Measurements from ENCODE around the gene CANX. TPM values are rescaled to one million over a fixed set of nuclear protein-coding genes. Genes with fewer than 3 reads are reported as not detected.
"Not testable (repeated sequence)": the region's sequence is repeated elsewhere in the genome, so short reads cannot be mapped to it uniquely, and the experiment has no call there.

The CANX gene
- total RNA-seq = 649 TPM
- long read RNA-seq, full-length matches to known transcripts = 186 of 377 reads
- long read RNA-seq, partial matches to known transcripts = 128 of 377 reads
- long read RNA-seq, other reads (novel, unspliced or antisense) = 63 of 377 reads

GRCh38 chr5:179698935-179699615 is at the start of gene CANX:
TSS of gene CANX (plus strand) at chr5:179698967. CDS start at chr5:179705682, 6,715 bp downstream.
- DNase-seq (ENCODE audit: low spot score) = no peak

- not testable (repeated sequence) for DNase-seq (ENCODE audit: low spot score)
Measured at GRCh38 chr5:179649166-179649703, 49.5 kb upstream of the CANX start.

DNA sequence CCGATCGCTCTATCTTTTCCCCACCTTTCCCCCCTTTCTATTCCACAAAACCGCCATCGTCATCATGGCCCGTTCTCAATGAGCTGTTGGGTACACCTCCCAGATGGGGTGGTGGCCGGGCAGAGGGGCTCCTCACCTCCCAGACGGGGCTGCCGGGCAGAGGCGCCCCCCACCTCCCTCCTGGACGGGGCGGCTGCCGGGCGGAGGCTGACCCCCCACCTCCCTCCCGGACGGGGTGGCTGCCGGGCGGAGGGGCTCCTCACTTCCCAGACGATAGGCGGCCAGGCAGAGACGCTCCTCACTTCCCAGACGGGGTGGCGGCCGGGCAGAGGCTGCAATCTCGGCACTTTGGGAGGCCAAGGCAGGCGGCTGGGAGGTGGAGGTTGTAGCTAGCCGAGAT is 48.5 kb upstream of the CANX start:
- DNase-seq (ENCODE audit: low spot score) = not testable (repeated sequence)

GRCh38 chr5:179653135-179653534 is 45.6 kb upstream of the CANX start:
- not testable (repeated sequence) for DNase-seq (ENCODE audit: low spot score)

- DNase-seq (ENCODE audit: low spot score) = not testable (repeated sequence)
Measured at GRCh38 chr5:179657302-179658178, 41.2 kb upstream of the CANX start.

DNA sequence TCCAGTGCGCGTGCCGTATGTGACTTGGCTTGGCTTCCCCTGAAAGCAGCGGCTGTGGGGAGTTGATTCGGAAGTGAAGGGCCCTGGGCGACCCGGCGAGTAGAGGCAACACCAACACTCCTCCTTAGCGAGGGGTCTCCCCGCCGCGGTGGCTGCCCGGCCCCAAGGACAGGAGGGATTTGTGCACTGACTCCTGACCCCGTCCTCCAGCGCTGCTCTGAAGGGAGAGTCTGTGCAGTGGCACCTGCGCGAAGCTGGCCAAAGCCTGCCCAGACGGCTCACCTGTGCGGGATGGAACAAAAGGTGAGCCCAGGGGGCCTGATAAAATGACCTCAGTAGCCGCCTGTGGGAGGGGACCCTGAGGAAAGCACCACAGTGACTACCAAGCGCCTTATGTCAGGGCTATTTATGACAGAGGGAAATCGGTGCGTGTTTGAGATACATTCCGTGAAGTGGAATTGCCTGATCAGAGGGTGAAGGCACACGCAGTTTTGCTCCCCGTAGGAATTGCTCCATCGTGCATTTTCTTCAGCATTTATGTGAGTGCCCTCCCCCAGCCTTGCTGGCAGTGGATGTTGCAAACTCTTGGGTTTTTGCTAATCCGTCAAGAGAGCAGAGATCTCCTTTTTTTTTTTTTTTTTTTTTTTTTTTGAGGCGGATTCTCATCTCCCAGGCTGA is 40.4 kb upstream of the CANX start:
- not testable (repeated sequence) for DNase-seq (ENCODE audit: low spot score)

DNA sequence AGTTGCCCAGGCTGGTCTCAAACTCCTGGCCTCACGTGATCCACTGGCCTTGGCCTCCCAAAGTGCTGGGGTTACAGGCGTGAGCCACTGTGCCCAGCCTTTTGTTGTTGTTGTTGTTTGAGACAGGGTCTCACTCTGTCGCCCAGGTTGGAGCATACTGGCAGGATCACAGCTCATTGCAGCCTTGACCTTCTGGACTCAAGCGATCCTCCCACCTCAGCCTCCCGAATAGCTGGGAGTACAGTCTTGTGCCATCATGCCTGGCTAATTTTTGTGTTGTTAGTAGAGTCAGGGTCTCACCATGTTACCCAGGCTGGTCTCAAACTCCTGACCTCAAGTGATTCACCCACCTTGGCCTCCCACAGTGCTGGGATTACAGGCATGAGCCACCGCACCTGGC is 37.1 kb upstream of the CANX start:
- DNase-seq (ENCODE audit: low spot score) = not testable (repeated sequence)

GRCh38 chr5:179668391-179668790 is 30.4 kb upstream of the CANX start:
- DNase-seq (ENCODE audit: low spot score) = no peak

GRCh38 chr5:179678223-179679013 is 20.3 kb upstream of the CANX start:
- DNase-seq (ENCODE audit: low spot score) = peak; percentile 98

DNA sequence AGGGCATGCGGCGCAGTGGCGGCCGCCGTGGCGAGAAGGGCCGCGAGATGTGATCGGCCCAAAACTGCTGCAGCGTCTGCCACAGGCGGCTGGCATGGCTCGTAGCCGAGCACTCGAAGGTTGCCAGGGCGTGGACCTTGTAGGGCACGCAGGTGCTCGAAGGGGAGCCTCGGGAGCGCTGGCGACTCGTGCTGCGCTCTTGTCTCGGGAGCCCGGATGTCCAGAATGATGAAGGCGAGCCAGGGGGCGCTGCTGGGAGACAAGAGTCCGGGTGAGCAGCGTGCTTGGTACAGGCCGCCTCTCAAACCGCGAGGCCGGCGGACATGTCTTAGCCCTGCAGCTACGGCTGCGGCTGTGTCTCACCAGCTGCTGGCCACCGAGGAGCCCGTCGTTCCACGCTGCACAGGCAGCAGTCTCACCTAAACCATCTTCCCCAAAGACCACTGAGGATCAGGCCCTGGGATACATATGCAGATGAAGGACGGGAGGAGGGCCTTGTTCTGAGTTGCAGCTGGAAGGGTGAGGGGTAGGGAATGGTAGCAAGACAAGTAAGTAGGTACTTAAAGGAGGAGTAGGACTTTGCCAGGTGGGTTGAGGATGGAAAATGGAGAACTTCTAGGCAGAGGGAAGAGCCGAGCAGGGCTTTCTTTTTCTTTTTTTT is 19.6 kb upstream of the CANX start:
- DNase-seq (ENCODE audit: low spot score) = peak; percentile 91

- no peak for DNase-seq (ENCODE audit: low spot score)
Measured at GRCh38 chr5:179680014-179680779, 18.6 kb upstream of the CANX start.

- DNase-seq (ENCODE audit: low spot score) = no peak
Measured at GRCh38 chr5:179680780-179681401, 17.9 kb upstream of the CANX start, which contains the start of gene CBY3. TSS of gene CBY3 (minus strand) at chr5:179681034. CDS start at chr5:179680918, 116 bp downstream.

DNA sequence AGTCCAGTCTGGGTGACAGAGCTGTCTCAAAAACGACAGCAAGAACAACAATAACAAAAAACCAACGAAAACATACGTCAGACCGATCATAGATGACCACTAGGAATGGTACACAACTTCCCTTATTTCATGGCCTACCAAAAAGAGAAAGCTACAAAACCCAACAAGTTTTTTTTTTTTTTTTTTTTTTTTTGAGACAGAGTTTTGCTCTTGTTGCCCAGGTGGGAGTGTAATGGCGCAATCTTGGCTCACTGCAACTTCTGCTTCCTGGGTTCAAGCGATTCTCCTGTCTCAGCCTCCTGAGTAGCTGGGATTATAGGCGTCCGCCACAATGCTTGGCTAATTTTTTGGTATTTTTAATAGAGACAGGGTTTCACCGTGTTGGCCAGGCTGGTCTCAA is 9.6 kb upstream of the CANX start:
- DNase-seq (ENCODE audit: low spot score) = not testable (repeated sequence)

- no peak for DNase-seq (ENCODE audit: low spot score)
Measured at GRCh38 chr5:179694561-179694960, 4.2 kb upstream of the CANX start.

GRCh38 chr5:179696603-179697002 is 2.2 kb upstream of the CANX start:
- no peak for DNase-seq (ENCODE audit: low spot score)

DNA sequence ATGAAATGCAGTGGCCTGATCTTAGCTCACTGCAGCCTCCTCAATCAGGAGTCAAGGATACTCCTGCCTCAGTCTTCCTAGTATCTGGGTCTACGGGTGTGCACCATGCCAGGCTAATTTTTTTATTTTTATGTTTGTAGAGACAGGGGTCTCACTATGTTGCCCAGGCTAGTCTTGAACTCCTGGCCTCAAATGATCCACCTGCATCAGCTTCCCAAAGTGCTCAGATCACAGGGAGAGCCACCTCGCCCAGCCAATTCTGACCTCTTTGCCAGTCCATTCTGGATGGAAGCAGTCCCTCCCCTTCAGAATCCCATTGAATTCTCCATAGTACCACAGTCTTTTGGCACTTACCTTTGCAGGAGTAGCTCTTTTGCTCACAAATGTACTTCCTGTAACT is 1.7 kb upstream of the CANX start:
- no peak for DNase-seq (ENCODE audit: low spot score)

- not testable (repeated sequence) for DNase-seq (ENCODE audit: low spot score)
Measured at GRCh38 chr5:179697543-179697942, 1.2 kb upstream of the CANX start.
